ENCODE data around the gene CACNA1C. TPM values are rescaled to one million over a fixed set of nuclear protein-coding genes. Genes with fewer than 3 reads are reported as not detected.

Gene CACNA1C
- total and polyA plus RNA-seq, 2 donors from 2014 or later = 1.6 to 17.4 TPM

GRCh38 chr12:2732290-2732689 is 679.5 kb downstream of the CACNA1C start:
- Histone ChIP-seq H3K9ac (ENCODE audit: low read length in 3 of 3) (no peak overlapping the region), H3K36me3 (ENCODE audit: control insufficient read depth in 2 of 3, insufficient read depth in 3 of 3, low read length in 3 of 3) (no peaks in the 10 kb centered on the region), H3K9me3 (ENCODE audit: control insufficient read depth in 2 of 3, insufficient read depth in 1 of 3, low read length in 3 of 3) (no peaks in the 10 kb centered on the region), H3K27me3 (ENCODE audit: control insufficient read depth, insufficient read depth, low read length) (no peaks in the 10 kb centered on the region), H3K4me3 (ENCODE audit: low read length in 3 of 3) (no peak overlapping the region), H3K4me1 (ENCODE audit: control insufficient read depth in 2 of 3, insufficient read depth in 2 of 3, low read depth in 1 of 3, low read length in 3 of 3) (no peaks in the 10 kb centered on the region), H3K27ac (ENCODE audit: low read depth in 2 of 2, low read length in 2 of 2) (no peak overlapping the region)
- intact Hi-C loops (cut with DNase I) = no loop called here
- FAIRE-seq = no peak
- TF ChIP-seq CTCF (IDR thresholded peaks at IDR 0.05; ENCODE audit: borderline replicate concordance, extremely low read depth, insufficient read depth) = no peak
- no peak for DNase-seq

- Histone ChIP-seq H3K9me3 (ENCODE audit: control insufficient read depth in 2 of 3, insufficient read depth in 1 of 3, low read length in 3 of 3) (no peaks in the 10 kb centered on the region), H3K9ac (ENCODE audit: low read length in 3 of 3) (no peak overlapping the region), H3K27me3 (ENCODE audit: control insufficient read depth, insufficient read depth, low read length) (no peaks in the 10 kb centered on the region), H3K4me3 (ENCODE audit: low read length in 3 of 3) (no peak overlapping the region), H3K27ac (ENCODE audit: low read depth in 2 of 2, low read length in 2 of 2) (no peak overlapping the region), H3K36me3 (ENCODE audit: control insufficient read depth in 2 of 3, insufficient read depth in 3 of 3, low read length in 3 of 3) (no peaks in the 10 kb centered on the region), H3K4me1 (ENCODE audit: control insufficient read depth in 2 of 3, insufficient read depth in 2 of 3, low read depth in 1 of 3, low read length in 3 of 3) (no peaks in the 10 kb centered on the region)
- no peak for FAIRE-seq
- no peak for DNase-seq
- intact Hi-C loops (cut with DNase I) = no loop called here
- no peak for TF ChIP-seq CTCF (IDR thresholded peaks at IDR 0.05; ENCODE audit: borderline replicate concordance, extremely low read depth, insufficient read depth)
Observed at GRCh38 chr12:2733493-2734355, 680.9 kb downstream of the CACNA1C start.

GRCh38 chr12:2735432-2735831 is 682.6 kb downstream of the CACNA1C start:
- Histone ChIP-seq H3K4me3 (ENCODE audit: low read length in 3 of 3) (no peak overlapping the region), H3K27ac (ENCODE audit: low read depth in 2 of 2, low read length in 2 of 2) (no peak overlapping the region), H3K27me3 (ENCODE audit: control insufficient read depth, insufficient read depth, low read length) (no peaks in the 10 kb centered on the region), H3K4me1 (ENCODE audit: control insufficient read depth in 2 of 3, insufficient read depth in 2 of 3, low read depth in 1 of 3, low read length in 3 of 3) (no peaks in the 10 kb centered on the region), H3K9me3 (ENCODE audit: control insufficient read depth in 2 of 3, insufficient read depth in 1 of 3, low read length in 3 of 3) (no peaks in the 10 kb centered on the region), H3K9ac (ENCODE audit: low read length in 3 of 3) (no peak overlapping the region), H3K36me3 (ENCODE audit: control insufficient read depth in 2 of 3, insufficient read depth in 3 of 3, low read length in 3 of 3) (no peaks in the 10 kb centered on the region)
- DNase-seq (no peak), FAIRE-seq (no peak)
- intact Hi-C loops (cut with DNase I) = no loop called here
- no peak for TF ChIP-seq CTCF (IDR thresholded peaks at IDR 0.05; ENCODE audit: borderline replicate concordance, extremely low read depth, insufficient read depth)
